HUES64 (cell line): ENCODE results near the gene SHE.
"Not testable (repeated sequence)": the region's sequence is repeated elsewhere in the genome, so short reads cannot be mapped to it uniquely, and the experiment has no call there.

Source experiments
- H3K27ac ChIP-seq: 2 replicates; pipeline ENCODE4 v1.7.0; 2013; ENCODE audit warnings: low read depth, low read length, inconsistent platforms
- H3K27me3 ChIP-seq: 2 replicates; pipeline ENCODE4 v1.6.1; 2013; ENCODE audit warnings: mild to moderate bottlenecking, low read length; ENCODE audit not compliant: insufficient read depth
- H3K36me3 ChIP-seq: 2 replicates; pipeline ENCODE4 v1.6.1; 2013; ENCODE audit warnings: mild to moderate bottlenecking, low read length; ENCODE audit not compliant: insufficient read depth
- H3K4me1 ChIP-seq: 2 replicates; pipeline ENCODE4 v1.6.1; 2013; ENCODE audit warnings: mild to moderate bottlenecking, low read length, moderate library complexity; ENCODE audit not compliant: insufficient read depth
- H3K4me3 ChIP-seq: 2 replicates; pipeline ENCODE4 v1.5.1; 2013; ENCODE audit warnings: mild to moderate bottlenecking, low read length, moderate library complexity
- H3K9ac ChIP-seq: 2 replicates; pipeline ENCODE4 v1.6.1; 2013; ENCODE audit warnings: mild to moderate bottlenecking, low read depth, low read length
- H3K9me3 ChIP-seq: 2 replicates; pipeline ENCODE4 v1.6.1; 2013; ENCODE audit warnings: low read depth, low read length; ENCODE audit not compliant: insufficient read depth
- WGBS: fragments of 150-250, 120-280 bp; methylation state at CpG from one replicate; pipeline ENCODE4 v1.1.7; 2013; ENCODE audit warnings: missing lambda C conversion rate; 5-methylcytosine and 5-hydroxymethylcytosine counted together

Gene SHE

GRCh38 chr1:154490317-154490716 is 11.9 kb downstream of the SHE start:
- Histone ChIP-seq H3K4me3 (no peak overlapping the region), H3K4me1 (peaks cover 11% of the 10 kb centered on the region), H3K36me3 (no peaks in the 10 kb centered on the region), H3K9me3 (no peaks in the 10 kb centered on the region), H3K27ac (no peak overlapping the region), H3K9ac (no peak overlapping the region), H3K27me3 (no peaks in the 10 kb centered on the region; the same call in 1 of the 2 replicates)
- WGBS, result 75% methylated on average over 1 of the region's 1 CpG

- WGBS, result 93% methylated on average over 5 of the region's 5 CpGs
These were observed 12.4 kb downstream of the SHE start for GRCh38 chr1:154489695-154490274.

DNA sequence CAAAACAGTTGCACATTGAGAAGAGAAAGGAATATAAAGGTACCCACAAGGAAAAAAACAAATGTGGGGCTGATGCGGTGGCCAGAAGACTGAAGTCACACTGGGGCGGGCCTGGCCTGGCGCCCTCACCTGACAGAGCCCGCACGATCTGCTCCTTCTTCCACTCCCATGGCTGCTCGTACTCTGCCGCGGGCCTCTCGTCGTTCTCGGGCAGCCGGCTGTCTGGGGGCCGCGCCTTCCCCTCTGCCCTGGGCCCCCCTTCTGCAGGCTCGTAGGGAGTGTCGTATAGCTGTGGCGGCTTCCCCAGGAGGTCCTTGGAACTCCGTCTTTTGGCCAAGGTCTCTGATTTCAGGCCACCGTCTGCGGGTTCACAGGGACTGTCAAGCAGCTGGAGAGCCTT is 13.3 kb downstream of the SHE start:
- H3K4me1 ChIP-seq, result peaks cover 11% of the 10 kb centered on the region
- no peaks in the 10 kb centered on the region for H3K36me3 ChIP-seq
- no peak overlapping the region for H3K27ac ChIP-seq
- no peak overlapping the region for H3K4me3 ChIP-seq
- WGBS, result 85% methylated on average over 20 of the region's 20 CpGs
- no peak overlapping the region for H3K9ac ChIP-seq
- H3K9me3 ChIP-seq, result no peaks in the 10 kb centered on the region
- no peaks in the 10 kb centered on the region; the same call in 1 of the 2 replicates for H3K27me3 ChIP-seq

More at GRCh38 chr1:154489695-154490274, 12.4 kb downstream of the SHE start:
- H3K4me1 ChIP-seq, result peaks cover 11% of the 10 kb centered on the region
- H3K9me3 ChIP-seq, result no peaks in the 10 kb centered on the region
- no peak overlapping the region for H3K9ac ChIP-seq
- H3K27me3 ChIP-seq, result no peaks in the 10 kb centered on the region; the same call in 1 of the 2 replicates
- no peak overlapping the region for H3K27ac ChIP-seq
- H3K36me3 ChIP-seq, result no peaks in the 10 kb centered on the region
- no peak overlapping the region for H3K4me3 ChIP-seq

DNA sequence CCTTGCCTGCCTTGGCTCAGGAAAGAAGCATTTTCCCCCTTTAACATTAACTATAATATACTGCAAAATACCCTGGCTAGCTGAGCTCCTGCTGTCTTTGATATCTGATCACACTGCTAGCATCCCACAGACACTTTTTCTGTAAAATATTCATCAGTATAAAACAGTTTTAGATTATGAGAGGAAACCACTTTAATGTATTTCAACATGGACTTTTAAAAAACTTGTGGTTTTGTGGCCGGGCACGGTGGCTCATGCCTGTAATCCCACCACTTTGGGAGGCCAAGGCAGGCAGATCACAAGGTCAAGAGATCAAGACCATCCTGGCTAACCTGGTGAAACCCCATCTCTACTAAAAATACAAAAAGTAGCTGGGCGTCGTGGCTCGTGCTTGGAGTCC is 15.5 kb downstream of the SHE start:
- not testable (repeated sequence) for H3K36me3 ChIP-seq, H3K27ac ChIP-seq, H3K4me1 ChIP-seq, H3K9me3 ChIP-seq, H3K4me3 ChIP-seq, H3K27me3 ChIP-seq, H3K9ac ChIP-seq
- WGBS, result 93% methylated on average over 5 of the region's 5 CpGs

DNA sequence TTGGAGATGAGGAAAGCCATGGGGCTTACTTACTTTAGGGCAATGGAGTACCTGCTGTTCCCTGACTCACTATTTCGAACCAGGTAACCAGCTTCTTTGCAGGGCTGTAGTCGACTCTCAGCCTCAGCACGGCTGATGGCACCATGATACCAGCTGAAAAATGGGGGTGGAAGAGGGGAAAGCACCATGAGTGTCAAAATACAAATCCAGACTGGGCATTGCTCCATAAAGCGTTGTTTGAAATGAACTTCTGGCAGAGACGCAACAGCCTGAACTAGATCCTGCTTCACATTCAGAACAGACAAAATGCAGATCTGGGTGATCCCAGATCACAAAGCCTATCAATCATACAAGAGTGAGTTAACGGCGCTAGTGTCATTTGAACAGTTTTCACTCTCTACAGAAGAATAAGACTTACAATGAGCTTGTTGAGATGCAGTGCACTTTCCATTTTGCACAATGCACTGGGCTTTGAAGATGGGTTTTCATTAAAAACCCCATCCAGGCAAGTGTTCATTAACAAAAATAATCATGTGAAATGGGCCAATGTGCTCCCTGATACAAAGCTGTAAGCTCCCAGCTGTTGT is 16.2 kb downstream of the SHE start:
- no peaks in the 10 kb centered on the region; the same call in 1 of the 2 replicates for H3K27me3 ChIP-seq
- no peaks in the 10 kb centered on the region for H3K36me3 ChIP-seq
- no peaks in the 10 kb centered on the region for H3K9me3 ChIP-seq
- no peaks in the 10 kb centered on the region for H3K4me1 ChIP-seq
- H3K9ac ChIP-seq, result no peak overlapping the region
- 94% methylated on average over 7 of the region's 7 CpGs for WGBS
- H3K27ac ChIP-seq, result no peak overlapping the region
- no peak overlapping the region for H3K4me3 ChIP-seq

- 91% methylated on average over 5 of the region's 5 CpGs for WGBS
- Histone ChIP-seq H3K27ac (no peak overlapping the region), H3K9ac (no peak overlapping the region), H3K4me1 (no peaks in the 10 kb centered on the region), H3K9me3 (no peaks in the 10 kb centered on the region), H3K27me3 (no peaks in the 10 kb centered on the region; the same call in 1 of the 2 replicates), H3K36me3 (no peaks in the 10 kb centered on the region), H3K4me3 (no peak overlapping the region)
These were observed 17.1 kb downstream of the SHE start for GRCh38 chr1:154485106-154485505.

DNA sequence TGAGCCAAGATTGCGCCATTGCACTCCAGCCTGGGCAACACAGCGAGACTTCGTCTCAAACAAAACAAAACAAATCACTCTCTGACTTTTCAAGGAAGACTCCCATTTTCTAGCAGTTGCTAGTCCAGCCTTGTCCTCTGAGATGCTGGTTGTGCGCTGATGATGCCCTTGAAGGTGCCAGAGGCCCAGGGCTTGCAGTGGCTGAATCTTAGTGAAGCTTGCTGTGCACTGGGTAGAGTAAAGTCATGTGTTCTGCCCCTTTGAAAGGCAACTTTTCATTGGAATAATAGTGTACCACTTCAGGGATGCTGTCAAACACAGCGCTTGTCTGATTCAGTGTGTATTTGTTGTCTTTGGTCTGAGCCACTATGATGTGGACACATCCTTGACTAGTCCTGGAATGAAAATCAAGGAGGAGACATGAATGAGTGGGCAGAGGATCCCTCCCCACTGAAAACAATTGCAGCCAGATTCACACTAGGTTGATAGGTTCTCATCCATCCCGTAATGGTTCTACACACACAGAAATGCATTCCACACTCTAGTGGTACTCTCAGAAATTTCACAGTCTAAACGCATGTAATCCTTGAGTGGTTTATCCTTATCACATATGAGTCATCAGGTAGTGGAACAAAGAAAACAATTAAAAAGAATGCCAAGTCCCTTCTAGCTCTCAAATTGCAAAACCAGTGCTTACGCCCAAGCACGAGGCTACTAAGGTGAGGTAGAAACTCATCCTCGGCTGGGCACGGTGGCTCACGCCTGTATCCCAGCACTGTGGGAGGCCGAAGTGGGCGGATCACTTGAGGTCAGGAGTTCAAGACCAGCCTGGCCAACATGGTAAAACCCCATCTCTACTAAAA is 18.0 kb downstream of the SHE start:
- Histone ChIP-seq H3K4me1 (no peaks in the 10 kb centered on the region), H3K4me3 (no peak overlapping the region), H3K27me3 (no peaks in the 10 kb centered on the region), H3K9me3 (no peaks in the 10 kb centered on the region), H3K36me3 (no peaks in the 10 kb centered on the region), H3K27ac (no peak overlapping the region), H3K9ac (no peak overlapping the region)
- 87% methylated on average over 14 of the region's 14 CpGs for WGBS

DNA sequence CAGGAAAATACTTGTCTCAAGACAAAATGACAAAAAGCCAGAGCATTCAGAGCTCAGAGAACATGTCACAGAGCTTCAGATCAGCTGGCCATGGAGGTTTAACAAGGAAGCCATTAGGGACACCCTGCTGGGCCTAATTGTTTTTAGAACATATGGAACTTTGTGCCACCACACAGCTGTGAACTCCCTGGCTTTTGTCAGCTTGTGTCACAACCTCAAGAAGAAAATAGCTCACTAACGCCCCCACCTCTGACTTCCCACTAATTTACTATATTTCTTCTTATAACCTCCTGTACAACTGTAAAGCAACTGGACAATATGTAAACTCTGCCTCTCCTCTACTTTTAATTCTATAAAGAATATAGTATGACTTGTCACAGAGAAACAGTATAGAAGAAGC is 21.2 kb downstream of the SHE start:
- Histone ChIP-seq H3K4me1 (no peaks in the 10 kb centered on the region), H3K9ac (no peak overlapping the region), H3K9me3 (no peaks in the 10 kb centered on the region), H3K27ac (no peak overlapping the region), H3K4me3 (no peak overlapping the region), H3K27me3 (no peaks in the 10 kb centered on the region), H3K36me3 (no peaks in the 10 kb centered on the region)
- WGBS, result 22% methylated on average over 1 of the region's 1 CpG

- Histone ChIP-seq H3K27me3 (no peaks in the 10 kb centered on the region), H3K4me3 (no peak overlapping the region), H3K9me3 (no peaks in the 10 kb centered on the region), H3K36me3 (no peaks in the 10 kb centered on the region), H3K9ac (no peak overlapping the region), H3K4me1 (no peaks in the 10 kb centered on the region), H3K27ac (no peak overlapping the region)
- 44% methylated on average over 9 of the region's 9 CpGs for whole genome bisulfite sequencing
These were observed 22.3 kb downstream of the SHE start for GRCh38 chr1:154479764-154480421.

DNA sequence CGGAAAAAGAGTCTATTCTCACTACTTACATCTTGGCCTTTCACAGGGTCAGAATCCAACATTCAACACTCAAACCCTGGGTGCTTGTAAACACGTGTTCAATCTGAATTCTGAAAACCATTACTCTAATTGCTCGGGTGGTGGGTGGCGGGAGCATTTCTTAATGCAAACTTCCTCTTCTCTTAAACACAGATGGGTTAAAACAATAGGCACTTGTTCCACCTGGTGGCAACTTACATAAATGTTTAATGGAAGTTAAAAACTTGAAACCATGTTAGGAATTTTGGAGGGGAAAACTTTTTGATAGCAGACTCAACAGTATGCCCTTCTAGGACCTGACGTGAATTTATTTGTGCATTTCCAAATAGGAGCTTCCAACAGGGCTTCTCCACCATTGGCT is 23.6 kb downstream of the SHE start:
- Histone ChIP-seq H3K4me1 (no peaks in the 10 kb centered on the region), H3K9me3 (no peaks in the 10 kb centered on the region), H3K4me3 (no peak overlapping the region), H3K9ac (no peak overlapping the region), H3K27ac (no peak overlapping the region), H3K27me3 (no peaks in the 10 kb centered on the region), H3K36me3 (no peaks in the 10 kb centered on the region)
- WGBS, result 77% methylated on average over 5 of the region's 5 CpGs

DNA sequence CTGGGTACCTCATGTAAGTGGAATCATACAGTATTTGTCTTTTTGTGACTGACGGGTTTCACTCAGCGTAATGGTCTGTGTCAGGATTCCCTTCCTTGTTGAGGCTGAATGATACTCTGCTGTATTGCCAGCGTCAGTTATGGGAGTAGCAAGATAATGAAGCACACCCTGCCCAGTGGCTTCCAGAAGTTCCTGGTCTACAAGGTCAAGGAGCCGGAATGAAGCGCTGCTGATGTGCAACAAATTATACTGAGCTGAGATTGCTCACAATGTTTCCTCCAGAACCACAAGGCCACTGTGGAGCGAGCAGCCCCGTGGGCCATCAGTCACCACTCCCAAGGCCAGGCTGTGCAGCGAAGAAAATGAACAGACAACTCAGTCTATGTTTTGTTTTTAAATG is 24.2 kb downstream of the SHE start:
- no peaks in the 10 kb centered on the region for H3K36me3 ChIP-seq
- no peak overlapping the region for H3K27ac ChIP-seq
- no peaks in the 10 kb centered on the region for H3K9me3 ChIP-seq
- WGBS, result 94% methylated on average over 8 of the region's 8 CpGs
- no peaks in the 10 kb centered on the region for H3K27me3 ChIP-seq
- no peak overlapping the region for H3K9ac ChIP-seq
- no peaks in the 10 kb centered on the region for H3K4me1 ChIP-seq
- no peak overlapping the region for H3K4me3 ChIP-seq
